Measurements from ENCODE around the gene WNK2. TPM values are rescaled to one million over a fixed set of nuclear protein-coding genes. Genes with fewer than 3 reads are reported as not detected.
"Not testable (repeated sequence)": the region's sequence is repeated elsewhere in the genome, so short reads cannot be mapped to it uniquely, and the experiment has no call there.

Gene WNK2
- total RNA-seq, 1 donor from 2014 or later, result 336 TPM

GRCh38 chr9:93319301-93319991 is 135.5 kb downstream of the WNK2 start:
- H3K27me3 Mint-ChIP-seq (ENCODE audit: unreplicated experiment), result peaks cover 3% of the 10 kb centered on the region
- peaks cover 11% of the 10 kb centered on the region for H3K4me1 Mint-ChIP-seq (ENCODE audit: low read depth, unreplicated experiment)
- peaks cover 5% of the 10 kb centered on the region for H3K9me3 Mint-ChIP-seq (ENCODE audit: unreplicated experiment)
- peaks cover 4% of the 10 kb centered on the region for H3K36me3 Mint-ChIP-seq (ENCODE audit: unreplicated experiment)
- H3K27ac Mint-ChIP-seq (ENCODE audit: unreplicated experiment), result no peak overlapping the region
- DNase-seq, result no peak
- no peak overlapping the region for H3K4me3 Mint-ChIP-seq (ENCODE audit: unreplicated experiment)
- TF ChIP-seq CTCF (IDR thresholded peaks at IDR 0.05; ENCODE audit: partially characterized antibody, unreplicated experiment), result no peak

- H3K4me3 Mint-ChIP-seq (ENCODE audit: unreplicated experiment), result no peak overlapping the region
- H3K27ac Mint-ChIP-seq (ENCODE audit: unreplicated experiment), result no peak overlapping the region
- peaks cover 5% of the 10 kb centered on the region for H3K27me3 Mint-ChIP-seq (ENCODE audit: unreplicated experiment)
- peaks cover 17% of the 10 kb centered on the region for H3K4me1 Mint-ChIP-seq (ENCODE audit: low read depth, unreplicated experiment)
- no peak for DNase-seq
- no peak for TF ChIP-seq CTCF (IDR thresholded peaks at IDR 0.05; ENCODE audit: partially characterized antibody, unreplicated experiment)
- peaks cover 8% of the 10 kb centered on the region for H3K9me3 Mint-ChIP-seq (ENCODE audit: unreplicated experiment)
- H3K36me3 Mint-ChIP-seq (ENCODE audit: unreplicated experiment), result peaks cover 4% of the 10 kb centered on the region
These were observed 136.1 kb downstream of the WNK2 start for GRCh38 chr9:93319992-93320500.

- peaks cover 18% of the 10 kb centered on the region for H3K4me1 Mint-ChIP-seq (ENCODE audit: low read depth, unreplicated experiment)
- H3K36me3 Mint-ChIP-seq (ENCODE audit: unreplicated experiment), result peaks cover 4% of the 10 kb centered on the region
- H3K27ac Mint-ChIP-seq (ENCODE audit: unreplicated experiment), result no peak overlapping the region
- H3K4me3 Mint-ChIP-seq (ENCODE audit: unreplicated experiment), result no peak overlapping the region
- peaks cover 10% of the 10 kb centered on the region for H3K9me3 Mint-ChIP-seq (ENCODE audit: unreplicated experiment)
- H3K27me3 Mint-ChIP-seq (ENCODE audit: unreplicated experiment), result peaks cover 5% of the 10 kb centered on the region
- DNase-seq, result no peak
- no peak for TF ChIP-seq CTCF (IDR thresholded peaks at IDR 0.05; ENCODE audit: partially characterized antibody, unreplicated experiment)
These were observed 136.8 kb downstream of the WNK2 start for GRCh38 chr9:93320591-93321219.

- peaks cover 16% of the 10 kb centered on the region for H3K4me1 Mint-ChIP-seq (ENCODE audit: low read depth, unreplicated experiment)
- H3K9me3 Mint-ChIP-seq (ENCODE audit: unreplicated experiment), result peaks cover 13% of the 10 kb centered on the region
- no peak for TF ChIP-seq CTCF (IDR thresholded peaks at IDR 0.05; ENCODE audit: partially characterized antibody, unreplicated experiment)
- peaks cover 2% of the 10 kb centered on the region for H3K27me3 Mint-ChIP-seq (ENCODE audit: unreplicated experiment)
- no peak overlapping the region for H3K4me3 Mint-ChIP-seq (ENCODE audit: unreplicated experiment)
- no peak overlapping the region for H3K27ac Mint-ChIP-seq (ENCODE audit: unreplicated experiment)
- H3K36me3 Mint-ChIP-seq (ENCODE audit: unreplicated experiment), result peaks cover 4% of the 10 kb centered on the region
- DNase-seq, result no peak
These were observed 137.3 kb downstream of the WNK2 start for GRCh38 chr9:93321220-93321610.

- H3K27me3 Mint-ChIP-seq (ENCODE audit: unreplicated experiment); H3K27ac Mint-ChIP-seq (ENCODE audit: unreplicated experiment); H3K36me3 Mint-ChIP-seq (ENCODE audit: unreplicated experiment); H3K4me3 Mint-ChIP-seq (ENCODE audit: unreplicated experiment); DNase-seq: not testable (repeated sequence)
- peaks cover 11% of the 10 kb centered on the region for H3K4me1 Mint-ChIP-seq (ENCODE audit: low read depth, unreplicated experiment)
- H3K9me3 Mint-ChIP-seq (ENCODE audit: unreplicated experiment), result peaks cover 13% of the 10 kb centered on the region
These were observed 139.6 kb downstream of the WNK2 start for GRCh38 chr9:93323446-93323954.
